AG04450 (cell line): Measurements from ENCODE around the gene SLC44A3. TPM values are rescaled to one million over a fixed set of nuclear protein-coding genes. Genes with fewer than 3 reads are reported as not detected.

Source experiments
- CTCF ChIA-PET: fragments of 300-600, 350-600 bp; formaldehyde crosslinking; extraction: SDS; loops from one replicate; lab custom pipeline; 2022; ENCODE audit warnings: antibody characterized with exemption, inconsistent platforms; lab: Charles Lee
- POLR2A ChIA-PET: fragments of 350-600 bp; formaldehyde crosslinking; extraction: SDS; loops from one replicate; lab custom pipeline; 2021; ENCODE audit warnings: antibody characterized with exemption, inconsistent platforms; lab: Yijun Ruan, JAX
- DNase-seq: peaks from one replicate; pipeline ENCODE4 v3.0.0-alpha.2; 2011; ENCODE audit warnings: low read depth, low spot score
- H3K27ac ChIP-seq: one replicate; pipeline ENCODE4 v1.5.1; 2012; ENCODE audit warnings: low read depth, low read length, control low read depth
- H3K27me3 ChIP-seq: one replicate; pipeline ENCODE4 v1.6.0; 2012; ENCODE audit warnings: low read length; ENCODE audit not compliant: control insufficient read depth, insufficient read depth
- H3K4me3 ChIP-seq: 2 replicates; pipeline ENCODE4 v1.5.1; 2011; ENCODE audit warnings: mild to moderate bottlenecking, low read depth, low read length, control low read depth
- H3K9me3 ChIP-seq: 2 replicates; pipeline ENCODE4 v1.5.1; 2012; ENCODE audit warnings: low read length; ENCODE audit not compliant: control insufficient read depth, insufficient read depth
- CTCF ChIP-seq: IDR thresholded peaks from 2 replicates; pipeline ENCODE4 v1.5.1; 2011; ENCODE audit warnings: low read depth, low read length, control low read depth, inconsistent platforms
- polyA plus RNA-seq: library from polyadenylated mRNA; depleted of rRNA; stranded (reverse); fragments of >200 nt; gene quantifications from 2 replicates; pipeline ENCODE4 v1.2.3, GENCODE V29; 2011; rRNA removed

The SLC44A3 gene
- polyA plus RNA-seq, 1 experiment, result 3.4 TPM

DNA sequence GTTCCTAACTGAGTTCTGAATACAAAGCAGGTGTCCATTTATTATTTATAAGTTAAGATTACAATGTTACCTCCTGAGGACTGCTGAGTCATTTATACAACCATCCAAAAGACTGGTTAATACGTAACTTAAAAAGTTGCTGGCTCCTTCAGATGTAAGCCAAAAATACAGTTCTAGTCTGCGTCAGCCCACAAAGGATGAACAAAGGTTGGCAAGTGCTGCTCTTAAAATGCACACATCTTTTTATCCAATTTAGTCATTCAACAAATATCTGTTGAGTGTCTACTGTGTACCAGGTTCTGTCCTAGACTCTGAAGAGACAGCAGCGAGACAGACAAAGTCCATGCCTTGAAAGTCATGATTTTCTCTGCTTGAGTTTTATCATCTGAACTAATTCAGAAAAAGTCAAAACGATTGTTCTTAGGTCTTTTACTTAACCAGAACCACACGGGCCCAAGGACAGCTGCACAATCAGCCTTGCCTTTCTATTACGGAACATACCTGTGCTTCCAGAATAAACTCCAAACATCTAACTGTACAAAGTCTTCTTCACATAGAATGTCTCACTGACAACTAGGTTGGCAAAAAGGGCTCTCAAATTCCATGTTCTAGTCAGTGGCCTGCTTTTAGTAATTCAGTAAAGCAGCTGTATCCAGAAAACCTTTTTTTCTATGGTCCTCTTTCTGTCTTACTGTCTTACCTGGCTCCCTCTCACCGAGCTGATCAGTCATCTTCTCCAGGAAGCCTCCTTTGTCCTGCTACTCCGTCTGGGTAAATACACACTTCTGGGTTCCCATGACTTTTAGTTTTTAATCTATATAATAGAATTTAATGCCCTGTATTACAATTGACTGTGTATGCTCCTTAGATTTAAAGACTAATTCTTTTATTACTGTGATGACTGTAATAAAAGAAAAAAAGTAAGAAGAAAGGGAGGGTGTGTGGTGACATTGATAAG lies 122.3 kb downstream of the SLC44A3 start:
- Histone ChIP-seq H3K9me3 (no peaks in the 10 kb centered on the region), H3K27me3 (no peaks in the 10 kb centered on the region), H3K4me3 (no peak overlapping the region), H3K27ac (no peak overlapping the region)
- ChIA-PET POLR2A (no interaction called here), CTCF (no interaction called here)
- no peak for DNase-seq
- TF ChIP-seq CTCF, result no peak

Other genes with a start within 250 kb of the SLC44A3 start
- gene CNN3, start 106.8 kb downstream of the SLC44A3 start, polyA plus RNA-seq, result 374 and 438 TPM in 2 replicates